ENCODE measurements around the gene RAP1GAP.

The RAP1GAP gene

GRCh38 chr1:21647431-21648351, 21.5 kb downstream of the RAP1GAP start:
- H3K27ac Mint-ChIP-seq: no peak overlapping the region
- H3K36me3 Mint-ChIP-seq: no peaks in the 10 kb centered on the region
- peaks cover 22% of the 10 kb centered on the region for H3K4me1 Mint-ChIP-seq
- H3K4me3 Mint-ChIP-seq: no peak overlapping the region
- no peak for ATAC-seq
- H3K27me3 Mint-ChIP-seq: peaks cover 58% of the 10 kb centered on the region
- H3K9me3 Mint-ChIP-seq: no peaks in the 10 kb centered on the region

- Mint-ChIP-seq H3K27me3 (peaks cover 75% of the 10 kb centered on the region), H3K27ac (no peak overlapping the region), H3K4me1 (peaks cover 5% of the 10 kb centered on the region), H3K4me3 (no peak overlapping the region), H3K36me3 (no peaks in the 10 kb centered on the region), H3K9me3 (no peaks in the 10 kb centered on the region)
- ATAC-seq: no peak
Measured at GRCh38 chr1:21645550-21645949, 23.6 kb downstream of the RAP1GAP start.

DNA sequence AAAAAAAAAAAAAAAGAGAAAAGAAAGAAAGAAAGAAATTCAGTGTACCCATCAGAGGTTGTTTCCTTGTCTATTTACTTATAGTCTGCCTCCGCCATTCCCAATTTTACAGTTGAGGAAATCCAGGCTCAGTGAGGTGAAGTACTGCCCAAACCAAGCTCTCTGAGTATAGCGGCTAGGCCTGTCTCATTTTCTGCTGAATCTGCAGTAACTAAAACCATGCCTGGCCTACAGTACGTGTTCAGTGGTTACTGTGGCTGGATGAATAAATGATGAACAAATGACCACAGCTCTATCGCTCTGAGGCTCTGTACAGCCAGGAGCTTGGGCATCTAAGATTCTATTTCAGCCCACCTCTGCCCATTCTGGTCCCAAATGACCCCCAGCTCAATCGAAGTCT, 24.3 kb downstream of the RAP1GAP start:
- Mint-ChIP-seq H3K27me3 (peaks cover 82% of the 10 kb centered on the region), H3K4me3 (no peak overlapping the region), H3K27ac (no peak overlapping the region)

DNA sequence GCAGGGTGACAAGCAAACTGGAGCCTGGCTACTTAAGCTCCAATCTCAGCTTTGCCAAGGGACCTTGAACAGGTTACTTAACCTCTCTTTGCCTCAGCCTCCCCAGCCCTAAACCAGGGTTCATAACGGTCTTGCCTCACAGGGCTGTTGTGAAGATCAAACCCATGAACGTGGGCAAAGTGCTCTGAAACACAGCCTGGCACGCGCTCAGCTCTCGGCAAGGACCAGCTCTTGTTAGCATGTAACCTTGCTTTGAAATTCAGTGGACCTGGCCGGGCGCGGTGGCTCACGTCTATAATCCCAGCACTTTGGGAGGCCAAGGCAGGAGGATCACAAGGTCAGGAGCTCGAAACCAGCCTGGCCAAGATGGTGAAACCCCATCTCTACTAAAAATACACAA, 24.8 kb downstream of the RAP1GAP start:
- peaks cover 5% of the 10 kb centered on the region for H3K4me1 Mint-ChIP-seq
- peaks cover 85% of the 10 kb centered on the region for H3K27me3 Mint-ChIP-seq
- no peaks in the 10 kb centered on the region for H3K36me3 Mint-ChIP-seq
- no peak overlapping the region for H3K27ac Mint-ChIP-seq
- no peaks in the 10 kb centered on the region for H3K9me3 Mint-ChIP-seq
- no peak for ATAC-seq
- no peak overlapping the region for H3K4me3 Mint-ChIP-seq

More for the DNA sequence above, 24.3 kb downstream of the RAP1GAP start:
- Mint-ChIP-seq H3K36me3 (no peaks in the 10 kb centered on the region), H3K9me3 (no peaks in the 10 kb centered on the region), H3K4me1 (peaks cover 5% of the 10 kb centered on the region)
- no peak for ATAC-seq

- no peak for ATAC-seq
- H3K36me3 Mint-ChIP-seq: no peaks in the 10 kb centered on the region
- peaks cover 80% of the 10 kb centered on the region for H3K27me3 Mint-ChIP-seq
- H3K4me1 Mint-ChIP-seq: peaks cover 10% of the 10 kb centered on the region
- H3K27ac Mint-ChIP-seq: no peak overlapping the region
- no peaks in the 10 kb centered on the region for H3K9me3 Mint-ChIP-seq
- no peak overlapping the region for H3K4me3 Mint-ChIP-seq
Measured at GRCh38 chr1:21643624-21644023, 25.5 kb downstream of the RAP1GAP start.

- no peak overlapping the region for H3K4me3 Mint-ChIP-seq
- peaks cover 65% of the 10 kb centered on the region for H3K27me3 Mint-ChIP-seq
- no peaks in the 10 kb centered on the region for H3K36me3 Mint-ChIP-seq
- H3K9me3 Mint-ChIP-seq: no peaks in the 10 kb centered on the region
- H3K27ac Mint-ChIP-seq: no peak overlapping the region
- peaks cover 10% of the 10 kb centered on the region for H3K4me1 Mint-ChIP-seq
- no peak for ATAC-seq
Measured at GRCh38 chr1:21641967-21642739, 27.0 kb downstream of the RAP1GAP start.

DNA sequence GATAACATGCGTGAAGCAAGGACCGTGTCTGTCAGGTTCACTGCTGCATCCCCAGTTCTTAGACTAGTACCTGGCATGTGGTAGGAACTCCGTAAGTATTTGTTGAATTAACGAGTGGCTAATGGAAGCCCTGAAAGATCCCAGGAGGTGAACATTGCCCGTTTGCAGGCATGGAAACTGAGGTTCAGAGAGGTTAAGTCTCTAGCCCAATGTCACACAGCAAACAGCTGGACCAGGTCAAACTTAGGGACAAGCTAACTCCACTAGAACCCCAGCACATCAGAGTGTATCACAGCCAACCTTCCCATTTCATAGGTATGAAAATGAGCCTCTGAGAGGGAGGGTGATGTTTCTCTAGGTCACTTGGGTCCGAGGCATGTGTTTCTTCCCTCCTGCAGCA, 27.6 kb downstream of the RAP1GAP start:
- no peaks in the 10 kb centered on the region for H3K9me3 Mint-ChIP-seq
- peaks cover 64% of the 10 kb centered on the region for H3K27me3 Mint-ChIP-seq

DNA sequence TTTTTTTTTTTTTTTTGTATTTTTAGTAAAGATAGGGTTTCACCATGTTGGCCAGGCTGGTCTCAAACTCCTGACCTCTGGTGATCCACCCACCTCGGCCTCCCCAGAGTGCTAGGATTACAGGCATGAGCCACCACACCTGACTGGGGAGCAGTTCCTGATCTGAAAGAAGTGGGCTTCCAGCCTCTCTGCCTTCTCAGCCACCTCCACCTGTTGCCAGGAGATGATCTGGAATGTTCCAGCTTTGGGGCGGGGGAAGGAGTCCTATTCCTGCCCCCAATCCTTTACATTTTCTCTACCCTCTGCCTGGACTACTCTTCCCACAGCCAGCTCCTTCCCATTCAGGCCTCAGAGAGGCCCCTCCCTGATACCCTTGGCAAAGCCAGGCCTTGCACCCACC, 28.1 kb downstream of the RAP1GAP start:
- no peak overlapping the region for H3K4me3 Mint-ChIP-seq
- no peaks in the 10 kb centered on the region for H3K36me3 Mint-ChIP-seq
- H3K9me3 Mint-ChIP-seq: no peaks in the 10 kb centered on the region
- H3K4me1 Mint-ChIP-seq: peaks cover 10% of the 10 kb centered on the region
- H3K27me3 Mint-ChIP-seq: peaks cover 64% of the 10 kb centered on the region
- no peak for ATAC-seq
- H3K27ac Mint-ChIP-seq: no peak overlapping the region

More for the DNA sequence above, 27.6 kb downstream of the RAP1GAP start:
- Mint-ChIP-seq H3K27ac (no peak overlapping the region), H3K4me1 (peaks cover 10% of the 10 kb centered on the region), H3K36me3 (no peaks in the 10 kb centered on the region), H3K4me3 (no peak overlapping the region)
- ATAC-seq: no peak

- Mint-ChIP-seq H3K27ac (no peak overlapping the region), H3K4me1 (peaks cover 10% of the 10 kb centered on the region), H3K27me3 (peaks cover 62% of the 10 kb centered on the region), H3K36me3 (no peaks in the 10 kb centered on the region), H3K4me3 (no peak overlapping the region), H3K9me3 (no peaks in the 10 kb centered on the region)
- no peak for ATAC-seq
Measured at GRCh38 chr1:21640653-21641052, 28.5 kb downstream of the RAP1GAP start.

DNA sequence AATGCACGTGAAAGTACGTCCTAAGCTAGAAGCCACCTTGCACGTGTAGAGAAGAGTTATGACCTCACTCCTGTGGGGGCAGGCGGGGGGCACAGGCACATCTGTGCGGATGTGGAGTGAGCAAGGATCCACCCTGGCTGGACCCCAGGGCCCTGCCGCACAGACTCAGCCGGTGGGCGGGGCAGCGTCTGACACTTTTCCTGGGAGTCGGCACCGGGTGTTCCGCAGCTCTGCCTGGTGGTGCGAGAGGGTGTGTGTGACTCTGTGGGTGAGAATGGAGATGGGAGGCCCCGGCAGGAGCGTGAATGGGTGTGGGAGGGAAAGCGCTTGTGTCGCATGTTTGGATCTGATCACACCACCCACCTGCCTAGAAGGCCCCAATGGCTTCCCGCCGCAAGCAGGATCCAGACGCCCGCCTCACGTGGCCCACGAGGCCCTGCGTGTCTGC, 29.5 kb downstream of the RAP1GAP start:
- Mint-ChIP-seq H3K36me3 (no peaks in the 10 kb centered on the region), H3K4me1 (peaks cover 10% of the 10 kb centered on the region), H3K27ac (no peak overlapping the region), H3K9me3 (no peaks in the 10 kb centered on the region), H3K27me3 (peaks cover 69% of the 10 kb centered on the region), H3K4me3 (no peak overlapping the region)
- no peak for ATAC-seq

DNA sequence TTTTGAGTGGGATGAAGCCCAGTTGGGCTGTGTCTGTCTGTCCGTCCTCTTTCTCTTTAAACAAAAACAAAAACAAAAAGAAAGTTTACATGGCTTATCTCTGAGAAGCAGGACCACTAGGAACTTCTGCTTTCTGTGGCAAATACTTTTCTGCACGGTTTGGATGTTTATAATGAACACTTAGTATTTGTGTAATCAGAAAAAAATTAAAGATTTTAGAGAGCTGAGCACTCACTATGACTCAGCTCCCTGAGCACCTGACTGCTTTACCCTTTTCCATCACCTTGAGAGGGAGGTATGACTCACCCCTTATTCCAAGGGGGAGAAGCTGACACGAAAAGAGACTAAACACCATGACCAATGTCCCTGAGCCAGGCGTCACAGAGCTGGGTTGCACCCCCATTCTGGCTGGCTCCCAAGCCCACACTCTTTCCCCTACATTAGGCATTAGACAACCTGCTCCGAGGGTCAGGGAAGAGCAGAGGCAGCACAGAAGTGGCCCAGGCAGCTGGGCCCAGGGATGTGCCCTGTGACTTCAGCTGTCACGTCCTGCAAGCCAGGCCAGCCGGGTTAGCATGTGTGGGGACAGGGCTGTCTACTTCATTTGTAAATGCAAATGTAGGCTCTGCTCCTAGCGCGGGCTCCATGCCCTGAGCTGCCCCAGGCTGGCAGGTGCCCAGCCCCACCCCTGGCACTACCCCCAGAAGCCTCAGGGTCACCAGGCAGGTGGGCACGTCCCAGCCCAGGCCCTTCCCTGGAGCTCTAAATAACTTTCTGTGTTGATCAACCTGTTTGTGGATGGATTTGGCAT, 30.4 kb downstream of the RAP1GAP start:
- ATAC-seq: peak; percentile 65
- no peaks in the 10 kb centered on the region for H3K9me3 Mint-ChIP-seq
- H3K27ac Mint-ChIP-seq: no peak overlapping the region
- H3K36me3 Mint-ChIP-seq: no peaks in the 10 kb centered on the region
- no peak overlapping the region for H3K4me3 Mint-ChIP-seq
- peaks cover 10% of the 10 kb centered on the region for H3K4me1 Mint-ChIP-seq
- peaks cover 68% of the 10 kb centered on the region for H3K27me3 Mint-ChIP-seq

- no peak for ATAC-seq
- peaks cover 10% of the 10 kb centered on the region for H3K4me1 Mint-ChIP-seq
- H3K27ac Mint-ChIP-seq: no peak overlapping the region
- peaks cover 68% of the 10 kb centered on the region for H3K27me3 Mint-ChIP-seq
- H3K9me3 Mint-ChIP-seq: no peaks in the 10 kb centered on the region
- no peaks in the 10 kb centered on the region for H3K36me3 Mint-ChIP-seq
- no peak overlapping the region for H3K4me3 Mint-ChIP-seq
Measured at GRCh38 chr1:21637514-21637913, 31.6 kb downstream of the RAP1GAP start.

- Mint-ChIP-seq H3K4me3 (no peak overlapping the region), H3K4me1 (peaks cover 10% of the 10 kb centered on the region), H3K36me3 (no peaks in the 10 kb centered on the region), H3K9me3 (no peaks in the 10 kb centered on the region), H3K27me3 (peaks cover 73% of the 10 kb centered on the region), H3K27ac (no peak overlapping the region)
- ATAC-seq: no peak
Measured at GRCh38 chr1:21636029-21636428, 33.1 kb downstream of the RAP1GAP start.

DNA sequence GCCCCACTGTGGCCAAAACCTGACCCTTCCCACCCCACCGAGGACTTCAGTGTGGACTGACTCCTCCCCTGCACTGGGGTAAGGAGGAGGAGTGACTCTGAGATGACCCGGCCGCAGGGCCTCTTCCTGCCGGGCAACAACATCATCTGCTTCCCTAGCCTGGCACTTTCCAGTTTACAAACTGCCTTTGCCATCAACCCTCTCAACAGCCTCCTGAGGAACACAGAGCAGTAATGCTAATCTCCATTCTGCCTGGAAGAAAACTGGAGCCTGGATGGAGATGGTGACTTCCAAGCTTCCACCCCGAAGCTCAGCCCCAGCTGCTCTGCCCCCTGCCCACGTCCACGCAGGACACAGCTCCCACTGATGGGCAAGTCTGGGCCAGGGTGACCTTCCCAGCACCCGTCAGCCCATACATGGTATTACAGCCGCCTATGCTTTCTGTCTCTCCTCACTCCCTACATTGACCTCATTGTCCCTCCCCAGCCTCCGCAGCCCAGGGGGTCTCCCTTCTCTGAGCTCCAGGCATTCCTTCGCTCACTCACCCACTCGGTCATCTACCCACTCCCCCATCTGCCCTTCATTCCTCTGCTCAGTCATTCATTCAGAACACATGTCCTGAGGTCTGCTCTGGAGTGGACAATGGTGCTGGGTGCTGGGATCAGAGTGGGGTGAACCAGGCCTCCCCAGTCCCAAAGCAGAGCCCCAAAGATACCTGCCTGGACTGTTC, 34.2 kb downstream of the RAP1GAP start:
- H3K4me3 Mint-ChIP-seq: no peak overlapping the region
- peaks cover 73% of the 10 kb centered on the region for H3K27me3 Mint-ChIP-seq

More for the DNA sequence above, 34.2 kb downstream of the RAP1GAP start:
- ATAC-seq: no peak
- peaks cover 10% of the 10 kb centered on the region for H3K4me1 Mint-ChIP-seq
- H3K9me3 Mint-ChIP-seq: no peaks in the 10 kb centered on the region
- H3K27ac Mint-ChIP-seq: no peak overlapping the region
- no peaks in the 10 kb centered on the region for H3K36me3 Mint-ChIP-seq

Data from stimulated activated memory B cell treated with anti-CD40 and anti-IgM and Interleukin-4, amounts not matched to agents 10 μg/mL and 1 μg/mL and 100 μg/mL, for 72 hours (primary cell).